GM12801 (cell line): ENCODE measurements around the gene RUVBL1.

ENCODE experiments used
- CTCF ChIP-seq: IDR thresholded peaks from one replicate; pipeline ENCODE4 v1.5.1; 2011; ENCODE audit warnings: control low read depth; ENCODE audit not compliant: insufficient read length; ENCODE audit errors: extremely low read depth

RUVBL1 gene

DNA sequence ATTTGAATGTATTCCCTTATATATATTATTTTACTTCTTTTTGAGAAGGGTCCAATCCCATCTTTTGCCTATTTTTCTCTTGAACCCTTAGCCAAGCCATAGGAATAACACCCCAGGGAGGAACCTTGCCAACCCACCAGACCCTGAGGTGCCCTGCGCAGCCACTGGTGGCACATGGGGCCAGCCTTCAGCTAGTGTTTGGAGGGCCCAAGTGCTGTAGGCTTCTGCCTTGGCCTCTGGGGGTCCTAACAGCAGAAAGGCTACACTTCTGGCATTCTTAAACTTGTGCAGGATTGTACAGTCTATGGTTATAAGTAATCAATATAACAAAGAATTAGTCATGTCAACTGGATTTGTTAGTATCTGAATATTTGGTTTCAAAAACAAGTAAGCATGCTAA, 34.5 kb downstream of the RUVBL1 start:
- no peak for TF ChIP-seq CTCF

- TF ChIP-seq CTCF = no peak
These were observed 39.0 kb downstream of the RUVBL1 start for GRCh38 chr3:128084675-128085021.

- TF ChIP-seq CTCF = no peak
These were observed 39.5 kb downstream of the RUVBL1 start for GRCh38 chr3:128083980-128084674.

GRCh38 chr3:128083396-128083795, 40.2 kb downstream of the RUVBL1 start:
- no peak for TF ChIP-seq CTCF

- no peak for TF ChIP-seq CTCF
These were observed 41.1 kb downstream of the RUVBL1 start for GRCh38 chr3:128082546-128082945.

DNA sequence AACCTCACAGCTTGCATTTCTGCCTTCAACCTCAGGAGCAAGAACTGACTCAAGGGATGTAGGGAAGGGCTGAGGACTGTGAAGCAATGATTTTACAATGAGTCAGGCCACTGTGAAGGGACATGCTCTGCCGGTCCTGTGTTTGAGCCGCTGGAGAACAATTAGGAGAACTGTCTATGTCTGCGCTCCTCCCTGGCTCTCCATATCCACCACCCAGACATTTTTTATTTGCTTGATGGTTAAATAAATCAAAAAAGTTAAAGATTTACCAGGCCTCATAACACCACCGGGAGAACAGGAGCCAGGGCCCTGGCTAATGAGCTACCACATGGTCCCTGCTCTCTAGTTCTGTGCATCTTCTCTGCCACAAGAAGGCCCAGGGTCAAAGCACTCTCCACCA, 41.8 kb downstream of the RUVBL1 start:
- TF ChIP-seq CTCF = no peak

DNA sequence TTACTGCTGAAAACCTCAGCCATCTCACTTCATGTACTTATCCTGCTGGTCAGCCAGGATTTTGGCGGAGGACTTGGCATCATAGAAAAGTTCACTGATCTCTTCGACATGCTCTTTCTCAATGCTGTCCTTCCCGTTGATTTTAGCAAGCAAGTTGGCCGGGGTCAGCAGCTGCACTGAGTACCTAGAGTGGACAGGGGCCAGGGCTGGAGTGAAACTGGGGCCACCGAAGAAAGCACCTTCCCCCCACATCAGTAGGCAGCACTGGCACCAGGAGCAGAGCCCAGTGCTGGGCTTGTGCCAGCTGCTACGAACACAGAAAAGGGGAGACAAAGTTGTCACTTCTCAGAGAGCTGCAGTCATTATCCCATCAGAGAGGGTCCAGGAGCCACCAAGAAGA, 42.4 kb downstream of the RUVBL1 start:
- no peak for TF ChIP-seq CTCF
